Keratinocyte (primary cell): ENCODE results near the gene LRR1. TPM values are rescaled to one million over a fixed set of nuclear protein-coding genes. Genes with fewer than 3 reads are reported as not detected.

ENCODE experiments used
- DNase-seq: peaks from one replicate; pipeline ENCODE4 v3.0.0-alpha.2; 2011; ENCODE audit warnings: low read depth, missing footprints, low spot score
- FAIRE-seq: peaks from 2 replicates; lab custom pipeline; 2011; peaks lifted over from hg19 to GRCh38; lab: Jason Lieb, UNC
- H2AFZ ChIP-seq: 2 replicates; pipeline ENCODE4 v1.6.0; 2012; ENCODE audit warnings: low read length, control low read depth, inconsistent platforms; ENCODE audit not compliant: control insufficient read depth
- H3K27ac ChIP-seq: 2 replicates; pipeline ENCODE4 v1.5.1; 2011; ENCODE audit warnings: low read length; ENCODE audit not compliant: control insufficient read depth, insufficient read depth
- H3K27me3 ChIP-seq: 3 replicates; pipeline ENCODE4 v1.6.0; 2011; ENCODE audit warnings: low read length; ENCODE audit not compliant: control insufficient read depth, insufficient read depth; ENCODE audit errors: extremely low read depth
- H3K36me3 ChIP-seq, 2 experiments: 2 replicates in 1 of 2; 3 replicates in 1 of 2; pipeline ENCODE4 v1.5.1; 2011; ENCODE audit warnings: low read length in 2 of 2, mild to moderate bottlenecking in 1 of 2; ENCODE audit not compliant: control insufficient read depth in 2 of 2, insufficient read depth in 2 of 2; ENCODE audit errors: extremely low read depth in 1 of 2
- H3K4me1 ChIP-seq: 3 replicates; pipeline ENCODE4 v1.5.1; 2011; ENCODE audit warnings: low read length; ENCODE audit not compliant: control insufficient read depth, insufficient read depth; ENCODE audit errors: extremely low read depth
- H3K4me2 ChIP-seq: 3 replicates; pipeline ENCODE4 v1.6.0; 2011; ENCODE audit warnings: low read depth, low read length; ENCODE audit not compliant: control insufficient read depth, insufficient read depth; ENCODE audit errors: extremely low read depth
- H3K4me3 ChIP-seq, 3 experiments: fragments of 200-600 bp in 1 of 3; sonication (generic) in 1 of 3; 2 replicates in 2 of 3; 3 replicates in 1 of 3; pipeline ENCODE4 v1.5.1; 2011 to 2016; ENCODE audit warnings: low read length in 3 of 3, mild to moderate bottlenecking in 3 of 3, control low read depth in 2 of 3, inconsistent platforms in 1 of 3, low read depth in 1 of 3, mixed read lengths in 1 of 3, mixed run types in 1 of 3, moderate library complexity in 1 of 3; ENCODE audit not compliant: control insufficient read depth in 2 of 3, insufficient read depth in 2 of 3; ENCODE audit errors: extremely low read depth in 1 of 3
- H3K79me2 ChIP-seq: 2 replicates; pipeline ENCODE4 v1.6.0; 2012; ENCODE audit warnings: low read length; ENCODE audit not compliant: control insufficient read depth, insufficient read depth
- H3K9ac ChIP-seq: 3 replicates; pipeline ENCODE4 v1.6.0; 2011; ENCODE audit warnings: low read length; ENCODE audit not compliant: control insufficient read depth, insufficient read depth; ENCODE audit errors: extremely low read depth
- H3K9me1 ChIP-seq: 3 replicates; pipeline ENCODE4 v1.6.0; 2011; ENCODE audit warnings: low read length; ENCODE audit not compliant: control insufficient read depth, insufficient read depth; ENCODE audit errors: extremely low read depth
- H3K9me3 ChIP-seq: 2 replicates; pipeline ENCODE4 v1.5.1; 2012; ENCODE audit warnings: low read depth, low read length; ENCODE audit not compliant: control insufficient read depth
- H4K20me1 ChIP-seq: 3 replicates; pipeline ENCODE4 v1.6.0; 2011; ENCODE audit warnings: low read length; ENCODE audit not compliant: control insufficient read depth, insufficient read depth; ENCODE audit errors: extremely low read depth
- EZH2 ChIP-seq: IDR thresholded peaks from one replicate; pipeline ENCODE4 v1.6.1; 2012; ENCODE audit warnings: inconsistent platforms, mild to moderate bottlenecking, low read length, moderate library complexity
- dilution Hi-C: fragments of 300-500 bp; cut with MboI; formaldehyde crosslinking; loops from one replicate; pipeline ENCODE4 v1.7.0; 2020; ENCODE audit warnings: low sequenced_read_pairs; ENCODE audit not compliant: extremely low pct_ligation_motif_present
- polyA plus RNA-seq, 5 experiments: library from polyadenylated mRNA; depleted of rRNA in 3 of 5; stranded (reverse) in 3 of 5; stranded (forward) in 1 of 5; unstranded in 1 of 5; fragments of >200 nt; gene quantifications; 1 replicate in 1 of 5; 2 replicates in 3 of 5; 3 replicates in 1 of 5; pipeline versions ENCODE4 v1.2.1 to v1.2.3, GENCODE V29; 2011 to 2012; ENCODE audit warnings: missing spikeins in 2 of 5, low read depth in 1 of 5, low replicate concordance in 1 of 5
- small RNA-seq, 3 experiments: library from RNA; depleted of rRNA; stranded (forward); fragments of <200 nt; gene quantifications; one replicate each; pipeline ENCODE3, GENCODE V24; 2012; ENCODE audit warnings: low read depth in 3 of 3, low replicate concordance in 1 of 3; ENCODE audit not compliant: insufficient read length in 3 of 3
- TF ChIP-seq, protein P1 (sequence below), 3 experiments: IDR thresholded peaks in 1 of 3; conservative IDR thresholded peaks in 1 of 3; optimal IDR thresholded peaks in 1 of 3; 2 replicates in 2 of 3; 3 replicates in 1 of 3; pipeline versions ENCODE3 to v1.5.1; 2011; ENCODE audit warnings: low read length in 3 of 3, mild to moderate bottlenecking in 3 of 3, moderate library complexity in 2 of 3, control low read depth in 1 of 3, inconsistent platforms in 1 of 3; ENCODE audit not compliant: insufficient read depth in 2 of 3; ENCODE audit errors: extremely low read depth in 1 of 3

LRR1 gene
- polyA plus RNA-seq, 1 donor (not counting 4 experiments of a cell fraction or from before 2014, with no cell fraction given): 22.7 TPM

DNA sequence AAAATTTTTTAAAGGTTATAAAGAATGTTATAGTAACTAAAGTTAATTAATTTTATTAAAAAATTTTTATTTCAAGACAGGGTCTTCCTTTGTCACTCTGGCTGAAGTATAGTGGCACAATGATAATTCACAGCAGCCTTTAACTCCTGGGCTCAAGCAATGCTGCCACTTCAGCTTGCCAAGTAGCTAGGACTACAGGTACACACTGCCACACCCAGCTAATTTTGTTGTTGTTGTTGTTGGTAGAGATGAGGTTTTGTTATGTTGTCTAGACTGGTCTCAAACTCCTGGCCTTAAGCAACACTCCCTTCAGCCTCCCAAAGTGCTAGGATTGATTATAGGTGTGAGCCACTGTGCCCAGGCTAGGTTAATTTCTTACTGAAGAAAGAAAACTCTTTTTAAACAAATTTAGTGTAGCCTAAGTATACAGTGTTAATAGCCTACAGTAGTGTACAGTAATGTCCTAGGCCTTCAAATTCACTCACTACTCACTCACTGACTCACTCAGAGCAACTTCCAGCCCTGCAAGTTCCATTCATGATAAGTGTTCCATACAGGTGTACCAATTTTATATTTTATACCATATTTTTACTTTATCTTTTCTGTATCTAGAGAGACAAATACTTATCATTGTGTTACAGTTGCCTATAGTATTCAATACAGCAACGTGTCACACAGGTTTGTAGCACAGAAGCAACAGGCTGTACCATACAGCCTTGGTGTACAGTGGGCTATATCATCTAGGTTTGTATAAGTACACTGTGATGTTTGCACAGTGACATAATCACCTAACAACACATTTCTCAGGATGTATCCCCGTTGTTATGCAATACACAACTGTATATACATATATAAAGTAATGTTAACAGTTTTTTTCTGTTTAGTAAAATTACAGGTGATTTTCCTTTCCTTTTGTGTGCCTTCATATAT, 61.1 kb downstream of the LRR1 start:
- Histone ChIP-seq H3K27ac (peak overlapping the region; percentile 44), H3K9me1 (no peaks in the 10 kb centered on the region), H3K9ac (no peak overlapping the region), H3K27me3 (no peaks in the 10 kb centered on the region), H2AFZ (no peak overlapping the region), H3K4me1 (peaks cover 2% of the 10 kb centered on the region), H3K4me2 (no peak overlapping the region), H3K4me3 (no peak overlapping the region), H4K20me1 (no peaks in the 10 kb centered on the region), H3K9me3 (no peaks in the 10 kb centered on the region), H3K36me3 (no peaks in the 10 kb centered on the region), H3K79me2 (no peaks in the 10 kb centered on the region)
- dilution Hi-C loops: no loop called here
- TF ChIP-seq EZH2: no peak
- TF ChIP-seq, protein P1, sequence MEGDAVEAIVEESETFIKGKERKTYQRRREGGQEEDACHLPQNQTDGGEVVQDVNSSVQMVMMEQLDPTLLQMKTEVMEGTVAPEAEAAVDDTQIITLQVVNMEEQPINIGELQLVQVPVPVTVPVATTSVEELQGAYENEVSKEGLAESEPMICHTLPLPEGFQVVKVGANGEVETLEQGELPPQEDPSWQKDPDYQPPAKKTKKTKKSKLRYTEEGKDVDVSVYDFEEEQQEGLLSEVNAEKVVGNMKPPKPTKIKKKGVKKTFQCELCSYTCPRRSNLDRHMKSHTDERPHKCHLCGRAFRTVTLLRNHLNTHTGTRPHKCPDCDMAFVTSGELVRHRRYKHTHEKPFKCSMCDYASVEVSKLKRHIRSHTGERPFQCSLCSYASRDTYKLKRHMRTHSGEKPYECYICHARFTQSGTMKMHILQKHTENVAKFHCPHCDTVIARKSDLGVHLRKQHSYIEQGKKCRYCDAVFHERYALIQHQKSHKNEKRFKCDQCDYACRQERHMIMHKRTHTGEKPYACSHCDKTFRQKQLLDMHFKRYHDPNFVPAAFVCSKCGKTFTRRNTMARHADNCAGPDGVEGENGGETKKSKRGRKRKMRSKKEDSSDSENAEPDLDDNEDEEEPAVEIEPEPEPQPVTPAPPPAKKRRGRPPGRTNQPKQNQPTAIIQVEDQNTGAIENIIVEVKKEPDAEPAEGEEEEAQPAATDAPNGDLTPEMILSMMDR (optimal IDR thresholded peaks at IDR 0.05 in 1 of 3, IDR thresholded peaks at IDR 0.05 in 1 of 3, conservative IDR thresholded peaks at IDR 0.05 in 1 of 3; ENCODE audit: extremely low read depth in 1 of 3, insufficient read depth in 2 of 3, low read length in 3 of 3): no peak
- DNase-seq (no peak), FAIRE-seq (no peak)

Small RNAs within 50 kb of the gene (small RNA-seq; reads per million reads assigned to genes)
- gene AL139099.3 (0 reads per million in 3 experiments), gene AL139099.4 (0 reads per million in 3 experiments), gene RF00019 (0 reads per million in 3 experiments), gene RNA5SP384 (0 reads per million in 3 experiments)

Other genes starting within 250 kb of the LRR1 start
- 3,884 to 7,725 TPM (median 4,926 TPM) in 3 replicates for gene RPS29, start 12.6 kb upstream of the LRR1 start, polyA plus RNA-seq
- gene RPL36AL, start 21.7 kb downstream of the LRR1 start, polyA plus RNA-seq: 185 to 407 TPM (median 327 TPM) in 3 replicates
- 20.7 to 27.9 TPM (median 24.0 TPM) in 3 replicates for gene MGAT2, start 21.9 kb downstream of the LRR1 start, polyA plus RNA-seq
- gene DNAAF2, start 36.3 kb downstream of the LRR1 start, polyA plus RNA-seq: 6.5 to 9.5 TPM (median 6.9 TPM) in 3 replicates
- gene POLE2, start 89.3 kb downstream of the LRR1 start, polyA plus RNA-seq: 4.0 to 14.1 TPM (median 8.4 TPM) in 3 replicates
- 0.48 to 0.54 TPM (median 0.50 TPM) in 3 replicates for gene KLHDC1, start 94.2 kb downstream of the LRR1 start, polyA plus RNA-seq
- 17.7 to 34.0 TPM (median 29.7 TPM) in 3 replicates for gene KLHDC2, start 169.2 kb downstream of the LRR1 start, polyA plus RNA-seq